Lower lobe of right lung (tissue), 2 donors: ENCODE data around the gene TTLL11. TPM values are rescaled to one million over a fixed set of nuclear protein-coding genes. Genes with fewer than 3 reads are reported as not detected.

Experiments used
- ATAC-seq, 2 donors: fragments of 200-7000 bp; cut with Tn5 transposase; one replicate each; pipeline ENCODE4 v1.9.1; 2020 to 2022; ENCODE audit warnings: mild to moderate bottlenecking in 2 of 2, moderate library complexity in 2 of 2
- DNase-seq: peaks from one replicate; pipeline ENCODE4 v3.0.0-alpha.2; 2020
- H3K27ac ChIP-seq: fragments of 200-600 bp; one replicate; pipeline ENCODE4 v1.8.0; 2022
- H3K27me3 ChIP-seq: fragments of 200-600 bp; one replicate; pipeline ENCODE4 v1.8.0; 2022; ENCODE audit warnings: low read depth
- H3K36me3 ChIP-seq: fragments of 200-600 bp; one replicate; pipeline ENCODE4 v1.8.0; 2022; ENCODE audit warnings: mild to moderate bottlenecking
- H3K4me1 ChIP-seq: fragments of 200-600 bp; one replicate; pipeline ENCODE4 v1.8.0; 2022
- H3K4me3 ChIP-seq: fragments of 200-600 bp; one replicate; pipeline ENCODE4 v1.8.0; 2022; ENCODE audit warnings: mild to moderate bottlenecking
- H3K9me3 ChIP-seq: fragments of 200-600 bp; one replicate; pipeline ENCODE4 v1.8.0; 2022
- CTCF ChIP-seq: fragments of 200-600 bp; IDR thresholded peaks from one replicate; pipeline ENCODE4 v1.8.0; 2022; ENCODE audit warnings: antibody characterized with exemption, mild to moderate bottlenecking
- intact Hi-C: fragments of 100-400 bp; cut with DNase I; formaldehyde crosslinking; loops from one replicate; pipeline ENCODE4 v1.11.0; 2022
- total RNA-seq: library from RNA; stranded (reverse); fragmentation: NEBNext Ultra II Directional; extraction: Animal tissue kit (Norgen Biotek cat#: 25700); gene quantifications from one replicate; pipeline ENCODE4 v1.2.1, GENCODE V29; 2021
- donor health status: DM: no; HTN: yes; CAD: no; lungs with severe emphysema.

TTLL11 gene
- total RNA-seq, 1 donor from 2014 or later: 11.7 TPM

DNA sequence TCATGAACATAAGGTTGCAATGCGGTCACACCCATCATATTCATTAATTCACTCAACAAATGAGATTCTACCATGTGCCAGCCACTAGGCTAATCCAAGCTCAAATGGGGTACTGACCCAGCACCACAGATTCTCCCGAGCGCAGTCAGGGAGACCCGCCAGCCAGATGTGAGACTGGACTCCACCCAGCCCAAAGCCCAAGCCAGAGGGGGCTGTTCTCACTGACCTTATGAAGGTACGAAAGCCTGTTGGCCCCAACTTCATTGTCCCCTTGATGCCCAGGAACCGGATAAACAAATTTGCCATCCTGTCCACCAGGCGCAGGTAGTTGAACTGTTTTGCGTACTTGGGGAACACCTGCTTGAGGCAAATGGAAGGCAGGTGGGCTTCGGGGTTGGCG lies 222.8 kb downstream of the TTLL11 start:
- DNase-seq: no peak
- TF ChIP-seq CTCF: no peak
- ATAC-seq: no peak

DNA sequence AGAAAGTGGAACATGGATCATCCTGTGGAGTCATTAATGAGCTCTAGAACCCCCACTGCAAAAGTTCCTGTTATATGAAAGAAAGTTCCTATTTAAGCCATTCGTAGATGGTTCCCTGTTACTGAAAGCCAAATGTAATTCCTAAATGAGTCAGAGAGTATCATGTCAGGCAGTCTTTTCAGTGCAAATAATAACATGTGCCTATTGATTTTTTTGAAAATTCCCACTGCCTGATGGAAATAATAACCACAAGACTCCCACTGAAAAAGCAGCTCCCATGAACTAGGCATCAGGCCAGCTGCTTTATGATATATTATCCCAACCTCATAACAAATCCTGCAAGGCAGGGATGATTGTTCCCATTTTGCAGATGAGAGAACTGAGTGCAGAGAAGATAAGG lies 224.5 kb downstream of the TTLL11 start:
- Histone ChIP-seq H3K4me3 (no peak overlapping the region), H3K9me3 (no peaks in the 10 kb centered on the region), H3K27ac (no peak overlapping the region), H3K36me3 (no peaks in the 10 kb centered on the region), H3K27me3 (no peaks in the 10 kb centered on the region), H3K4me1 (no peaks in the 10 kb centered on the region)
- no peak for ATAC-seq
- intact Hi-C loops: no loop called here
- DNase-seq: no peak
- TF ChIP-seq CTCF: no peak

More for the DNA sequence above, 222.8 kb downstream of the TTLL11 start:
- Histone ChIP-seq H3K36me3 (no peaks in the 10 kb centered on the region), H3K27me3 (no peaks in the 10 kb centered on the region), H3K27ac (no peak overlapping the region), H3K9me3 (no peaks in the 10 kb centered on the region), H3K4me3 (no peak overlapping the region), H3K4me1 (no peaks in the 10 kb centered on the region)
- intact Hi-C loops: no loop called here

DNA sequence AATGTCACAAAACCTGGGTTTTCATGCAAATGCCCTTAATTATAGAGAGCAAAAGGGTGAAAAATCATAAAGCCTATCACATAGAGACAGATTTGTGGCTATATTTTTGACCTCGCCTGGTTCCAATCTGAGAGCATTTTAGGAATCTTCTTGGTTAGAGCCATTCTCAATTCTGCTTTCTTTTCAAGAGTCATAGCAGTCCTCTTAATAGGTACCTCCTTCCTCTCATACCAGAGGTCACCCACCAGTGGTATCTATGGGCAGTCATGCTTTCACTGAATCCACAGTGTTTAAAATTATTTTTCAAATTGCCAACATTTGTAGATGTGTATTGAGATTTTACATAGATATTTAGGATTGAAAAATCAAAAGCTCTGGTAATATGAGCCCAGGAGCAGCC lies 226.2 kb downstream of the TTLL11 start:
- intact Hi-C loops: no loop called here
- Histone ChIP-seq H3K9me3 (no peaks in the 10 kb centered on the region), H3K27ac (no peak overlapping the region), H3K27me3 (no peaks in the 10 kb centered on the region), H3K4me3 (no peak overlapping the region), H3K36me3 (no peaks in the 10 kb centered on the region), H3K4me1 (peaks cover under 1% of the 10 kb centered on the region)
- TF ChIP-seq CTCF: no peak
- DNase-seq (no peak), ATAC-seq (no peak)

DNA sequence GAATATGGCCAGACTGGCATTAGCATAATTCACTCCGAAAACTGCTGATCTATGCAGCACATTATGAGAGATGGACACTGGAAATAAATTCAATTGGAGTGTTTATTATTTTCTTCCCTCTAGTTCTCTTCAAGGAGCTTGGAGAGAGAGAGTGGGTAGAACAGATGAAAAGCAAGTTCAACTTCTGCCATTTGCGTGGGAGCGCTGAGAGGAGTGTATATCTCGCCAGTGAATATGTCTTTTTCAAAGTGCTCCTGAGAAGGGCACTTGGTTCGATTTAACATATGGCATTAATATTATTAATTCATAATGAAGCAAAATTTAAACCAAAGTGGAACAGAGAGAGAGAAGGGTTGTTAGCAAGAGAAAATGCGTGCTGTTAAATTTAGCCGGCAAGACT lies 227.2 kb downstream of the TTLL11 start:
- ATAC-seq (no peak), DNase-seq (no peak)
- Histone ChIP-seq H3K4me1 (peaks cover 11% of the 10 kb centered on the region), H3K27ac (no peak overlapping the region), H3K27me3 (no peaks in the 10 kb centered on the region), H3K9me3 (no peaks in the 10 kb centered on the region), H3K4me3 (no peak overlapping the region), H3K36me3 (no peaks in the 10 kb centered on the region)
- intact Hi-C loops: no loop called here
- TF ChIP-seq CTCF: no peak

DNA sequence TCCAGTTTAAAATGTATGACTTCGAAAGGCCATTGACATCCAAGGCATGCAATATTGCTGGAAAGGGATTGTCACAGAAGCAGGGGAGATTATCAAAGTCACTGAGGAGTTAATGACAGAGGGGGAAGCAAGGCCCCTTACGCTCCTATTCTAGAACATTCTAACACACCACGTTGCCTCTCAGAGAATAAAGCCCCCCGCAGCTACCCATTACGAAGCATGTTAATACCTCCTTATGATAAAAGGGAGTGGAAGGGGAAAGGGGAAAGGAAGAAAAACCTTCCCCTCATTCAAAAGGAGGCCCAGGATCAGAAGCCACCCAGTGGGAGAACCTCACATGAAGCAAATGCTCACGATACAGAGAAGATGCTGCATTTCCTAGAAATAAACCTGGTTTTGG lies 228.0 kb downstream of the TTLL11 start:
- no peaks in the 10 kb centered on the region for H3K9me3 ChIP-seq
- H3K36me3 ChIP-seq: no peaks in the 10 kb centered on the region
- no peak overlapping the region for H3K27ac ChIP-seq
- no peak for ATAC-seq
- no peak for TF ChIP-seq CTCF
- no peak for DNase-seq
- H3K27me3 ChIP-seq: no peaks in the 10 kb centered on the region
- H3K4me3 ChIP-seq: no peak overlapping the region
- intact Hi-C loops: no loop called here
- H3K4me1 ChIP-seq: peaks cover 16% of the 10 kb centered on the region

DNA sequence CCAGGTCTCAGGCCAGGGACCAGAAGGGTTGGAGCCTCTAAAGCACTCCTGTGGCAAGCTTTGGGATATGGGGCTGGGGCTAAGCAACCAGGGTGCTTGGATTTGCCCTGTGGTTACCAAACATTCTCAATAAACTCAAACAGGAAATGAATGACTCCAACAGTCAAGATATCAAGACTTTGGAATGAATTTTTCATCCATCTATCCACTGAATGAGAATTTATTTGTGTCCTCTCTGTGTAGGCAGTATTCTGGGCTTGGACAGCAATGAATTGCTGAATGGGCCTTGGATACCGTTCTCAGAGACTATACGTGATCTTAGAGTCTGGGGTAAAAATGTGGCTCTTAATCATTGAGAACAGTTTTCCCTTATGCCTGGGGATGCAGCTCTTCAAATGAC lies 229.2 kb downstream of the TTLL11 start:
- H3K4me1 ChIP-seq: peaks cover 16% of the 10 kb centered on the region
- intact Hi-C loops: no loop called here
- no peaks in the 10 kb centered on the region for H3K36me3 ChIP-seq
- no peak overlapping the region for H3K27ac ChIP-seq
- H3K27me3 ChIP-seq: no peaks in the 10 kb centered on the region
- no peak overlapping the region for H3K4me3 ChIP-seq
- ATAC-seq (no peak), DNase-seq (no peak)
- no peak for TF ChIP-seq CTCF
- no peaks in the 10 kb centered on the region for H3K9me3 ChIP-seq
